Activated naive CD4-positive, alpha-beta T cell treated with anti-CD3 and anti-CD28 coated beads, Interleukin-2, amount 50 U/mL, for 24 hours (primary cell): ENCODE data around the gene TRIM32.

Experiments used
- H3K27ac Mint-ChIP-seq: one replicate; pipeline ENCODE4 v1.8.0; 2021; ENCODE audit warnings: mild to moderate bottlenecking, mixed read lengths
- H3K27me3 Mint-ChIP-seq: one replicate; pipeline ENCODE4 v1.8.0; 2021; ENCODE audit warnings: mixed read lengths
- H3K36me3 Mint-ChIP-seq: one replicate; pipeline ENCODE4 v1.8.0; 2021; ENCODE audit warnings: mixed read lengths
- H3K4me1 Mint-ChIP-seq: one replicate; pipeline ENCODE4 v1.8.0; 2021; ENCODE audit warnings: mixed read lengths
- H3K4me3 Mint-ChIP-seq: one replicate; pipeline ENCODE4 v1.8.0; 2021; ENCODE audit warnings: mild to moderate bottlenecking, mixed read lengths
- H3K9me3 Mint-ChIP-seq: one replicate; pipeline ENCODE4 v1.8.0; 2021; ENCODE audit warnings: mixed read lengths

TRIM32 gene

DNA sequence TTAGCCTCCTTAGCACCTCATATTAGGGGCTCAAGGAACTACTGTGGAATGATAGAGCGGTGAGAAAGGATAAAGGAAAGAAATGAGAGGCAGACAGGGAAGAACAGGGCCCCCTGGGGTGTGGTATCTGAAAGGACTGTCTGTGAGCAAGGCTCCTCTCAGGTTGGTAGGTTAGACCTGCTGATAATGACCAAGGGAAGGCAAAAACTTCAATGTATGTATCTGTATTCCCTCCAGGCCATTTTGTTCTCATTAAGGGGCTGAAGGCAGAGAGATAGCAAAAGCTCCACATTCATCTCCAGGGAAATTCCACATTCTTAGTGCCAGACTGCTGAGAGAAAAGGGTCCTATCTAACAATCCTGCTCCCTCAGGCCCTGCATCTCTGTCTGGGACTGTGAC, 28.6 kb downstream of the TRIM32 start:
- H3K9me3 Mint-ChIP-seq = no peaks in the 10 kb centered on the region
- no peaks in the 10 kb centered on the region for H3K36me3 Mint-ChIP-seq
- no peaks in the 10 kb centered on the region for H3K27me3 Mint-ChIP-seq
- no peaks in the 10 kb centered on the region for H3K4me1 Mint-ChIP-seq
- no peak overlapping the region for H3K4me3 Mint-ChIP-seq
- H3K27ac Mint-ChIP-seq = no peak overlapping the region

DNA sequence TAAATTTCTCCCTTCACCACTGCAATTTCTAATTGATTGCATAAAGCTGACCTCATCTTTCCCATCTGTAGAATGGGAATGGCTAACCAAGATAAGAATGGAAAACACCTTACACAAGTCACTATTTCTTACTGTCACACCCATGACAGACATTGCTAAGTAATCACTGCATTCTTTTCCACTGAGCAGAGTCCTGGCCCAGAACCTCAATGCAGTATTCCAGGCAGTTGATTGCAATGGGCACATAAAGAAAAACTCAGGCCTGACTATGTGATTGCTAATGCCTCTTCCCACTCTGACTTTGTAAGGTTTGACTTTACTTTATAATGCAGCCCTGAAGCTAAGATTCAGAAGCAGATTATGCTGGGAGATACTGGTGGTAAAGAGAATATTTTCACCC, 29.3 kb downstream of the TRIM32 start:
- Mint-ChIP-seq H3K27ac (no peak overlapping the region), H3K4me3 (no peak overlapping the region), H3K4me1 (no peaks in the 10 kb centered on the region), H3K36me3 (no peaks in the 10 kb centered on the region), H3K27me3 (no peaks in the 10 kb centered on the region), H3K9me3 (no peaks in the 10 kb centered on the region)

DNA sequence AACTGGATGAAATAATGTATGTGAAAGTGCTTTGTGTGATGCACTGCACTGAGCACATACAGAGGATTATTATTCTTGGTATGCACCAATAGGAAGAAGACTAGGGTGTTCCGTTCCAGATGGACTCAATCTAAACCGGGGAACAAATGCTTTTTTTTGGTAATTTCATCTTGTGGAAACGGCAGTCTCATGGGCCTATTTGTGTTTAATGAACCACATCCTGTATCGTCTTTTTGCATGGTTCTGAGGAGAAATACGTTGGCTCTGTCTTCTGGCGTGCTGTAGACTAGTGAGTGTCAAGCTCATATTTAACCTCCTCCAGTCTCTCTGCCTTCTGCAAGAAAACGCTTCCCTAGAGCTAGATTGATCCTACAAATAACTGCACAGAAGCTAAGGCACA, 30.0 kb downstream of the TRIM32 start:
- Mint-ChIP-seq H3K36me3 (no peaks in the 10 kb centered on the region), H3K27ac (no peak overlapping the region), H3K27me3 (no peaks in the 10 kb centered on the region), H3K4me1 (no peaks in the 10 kb centered on the region), H3K9me3 (no peaks in the 10 kb centered on the region), H3K4me3 (no peak overlapping the region)

DNA sequence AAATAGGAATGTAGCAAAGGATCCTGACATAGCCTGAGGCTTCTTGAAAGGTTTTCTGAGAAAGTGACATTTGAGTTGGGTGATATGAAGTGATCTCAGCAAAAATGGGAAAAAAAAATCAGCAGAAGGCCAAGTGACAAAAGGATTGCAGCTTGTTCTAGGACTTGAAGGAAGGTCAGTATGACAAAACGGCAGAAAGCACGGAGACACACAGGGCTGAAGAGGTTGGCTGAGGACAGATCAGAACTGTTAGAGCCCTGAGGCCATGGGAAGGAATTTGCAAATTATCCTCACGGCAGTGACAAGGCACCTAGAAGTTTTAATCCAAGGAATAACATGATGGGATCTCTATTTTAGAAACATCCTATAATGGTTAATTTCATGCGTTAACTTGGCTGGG, 31.0 kb downstream of the TRIM32 start:
- Mint-ChIP-seq H3K9me3 (no peaks in the 10 kb centered on the region), H3K36me3 (no peaks in the 10 kb centered on the region), H3K4me3 (no peak overlapping the region), H3K27me3 (no peaks in the 10 kb centered on the region), H3K4me1 (no peaks in the 10 kb centered on the region), H3K27ac (no peak overlapping the region)

DNA sequence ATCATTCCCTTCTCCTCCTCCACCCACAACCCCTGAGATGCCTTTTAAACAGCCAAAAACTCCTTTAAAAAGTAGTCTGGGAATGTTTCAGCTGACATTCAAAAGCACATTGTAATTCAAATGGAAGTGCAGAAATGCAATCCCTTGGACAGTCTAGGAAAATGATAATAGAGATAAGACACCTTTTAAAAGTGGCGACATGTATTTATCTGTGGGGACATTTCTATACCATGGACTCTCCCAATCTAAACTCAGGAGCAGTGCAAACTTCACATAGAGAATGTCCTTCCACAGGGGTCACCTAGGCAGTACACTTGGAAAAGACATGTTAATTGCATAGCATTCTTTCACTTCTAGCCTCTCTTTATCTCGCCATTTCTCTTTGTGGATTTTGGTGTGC, 33.0 kb downstream of the TRIM32 start:
- no peaks in the 10 kb centered on the region for H3K36me3 Mint-ChIP-seq
- no peak overlapping the region for H3K27ac Mint-ChIP-seq
- no peaks in the 10 kb centered on the region for H3K4me1 Mint-ChIP-seq
- H3K27me3 Mint-ChIP-seq = peaks cover 2% of the 10 kb centered on the region
- no peaks in the 10 kb centered on the region for H3K9me3 Mint-ChIP-seq
- no peak overlapping the region for H3K4me3 Mint-ChIP-seq

DNA sequence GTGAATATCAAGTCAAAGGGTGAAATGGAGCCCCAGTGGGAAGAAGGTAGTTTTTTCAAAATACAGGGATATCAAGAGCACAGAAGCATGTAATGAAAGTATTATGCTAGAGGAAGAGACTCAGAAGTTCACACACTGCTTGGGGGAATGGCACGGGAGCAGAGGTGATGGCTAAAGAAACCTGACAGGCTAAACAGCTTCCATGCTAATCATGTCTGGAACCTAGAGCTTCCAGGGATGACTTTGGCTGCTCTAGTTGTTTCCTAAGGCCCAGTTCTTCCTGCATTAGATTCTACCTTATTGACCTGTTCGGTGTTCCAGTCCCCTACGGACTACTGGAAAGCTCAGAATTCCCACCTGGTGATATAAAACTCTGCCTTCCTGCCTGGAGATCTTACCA, 34.3 kb downstream of the TRIM32 start:
- Mint-ChIP-seq H3K4me1 (no peaks in the 10 kb centered on the region), H3K36me3 (no peaks in the 10 kb centered on the region), H3K27me3 (peaks cover 2% of the 10 kb centered on the region), H3K4me3 (no peak overlapping the region), H3K27ac (no peak overlapping the region), H3K9me3 (no peaks in the 10 kb centered on the region)

DNA sequence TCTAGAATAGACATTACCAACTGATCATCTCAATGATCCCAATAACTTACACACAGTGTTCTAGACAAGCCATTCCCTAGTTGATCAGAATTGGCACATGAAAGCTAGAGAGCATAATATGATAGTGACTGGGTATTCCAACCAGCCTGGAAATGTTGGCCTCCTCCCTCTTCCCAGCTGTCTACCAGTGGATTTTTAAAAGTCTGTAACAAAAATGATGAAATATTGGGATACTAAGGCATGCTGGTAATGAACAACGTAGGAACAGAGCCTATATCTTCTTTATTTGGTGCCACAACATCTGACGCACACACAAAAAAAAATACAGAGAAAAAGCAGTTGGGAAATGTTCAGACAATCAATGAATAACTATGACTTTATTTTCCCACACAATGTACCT, 34.8 kb downstream of the TRIM32 start:
- no peaks in the 10 kb centered on the region for H3K36me3 Mint-ChIP-seq
- no peaks in the 10 kb centered on the region for H3K9me3 Mint-ChIP-seq
- H3K27ac Mint-ChIP-seq = no peak overlapping the region
- H3K27me3 Mint-ChIP-seq = peaks cover 2% of the 10 kb centered on the region
- H3K4me1 Mint-ChIP-seq = no peaks in the 10 kb centered on the region
- no peak overlapping the region for H3K4me3 Mint-ChIP-seq

DNA sequence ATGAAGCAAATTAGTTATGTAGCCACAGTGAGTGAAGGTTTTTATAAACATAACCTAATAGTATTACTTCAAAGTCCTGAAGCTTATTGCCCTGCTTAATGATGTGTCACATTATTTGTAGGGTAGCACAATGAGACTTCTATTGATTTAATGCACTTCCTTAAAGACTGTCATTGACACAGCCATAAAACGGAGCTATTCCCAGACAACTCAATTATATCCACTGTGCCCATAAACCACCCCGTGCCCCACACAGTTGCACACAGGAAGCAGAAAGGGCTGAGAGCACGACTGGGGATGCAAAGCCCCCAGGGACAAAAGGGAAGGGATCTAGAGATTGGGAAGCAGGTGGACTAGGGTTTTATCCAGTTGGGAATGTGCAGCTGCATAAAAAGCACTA, 37.0 kb downstream of the TRIM32 start:
- Mint-ChIP-seq H3K4me3 (no peak overlapping the region), H3K36me3 (no peaks in the 10 kb centered on the region), H3K27me3 (peaks cover 4% of the 10 kb centered on the region), H3K9me3 (no peaks in the 10 kb centered on the region), H3K4me1 (no peaks in the 10 kb centered on the region), H3K27ac (no peak overlapping the region)

DNA sequence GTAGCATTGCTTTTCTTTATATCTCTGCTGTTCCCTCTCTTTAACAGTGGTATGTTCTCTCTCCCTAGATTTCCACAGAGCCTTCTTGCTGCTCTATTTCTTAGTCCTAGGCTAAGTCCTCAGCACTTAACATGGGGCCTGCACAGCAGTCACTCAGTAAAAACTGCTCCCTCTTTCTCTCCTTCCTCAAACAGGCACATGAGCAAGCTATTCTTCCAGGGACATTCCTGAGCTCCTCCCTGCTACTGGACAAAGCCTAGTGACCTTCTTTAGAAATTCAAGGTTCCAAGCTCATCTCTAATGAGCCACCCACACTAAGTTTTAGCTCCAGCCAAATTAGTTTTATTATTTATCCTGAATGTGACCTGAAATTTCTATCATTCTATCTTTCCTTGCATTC, 39.5 kb downstream of the TRIM32 start:
- Mint-ChIP-seq H3K4me3 (no peak overlapping the region), H3K9me3 (no peaks in the 10 kb centered on the region), H3K27me3 (peaks cover 6% of the 10 kb centered on the region), H3K27ac (no peak overlapping the region), H3K36me3 (no peaks in the 10 kb centered on the region), H3K4me1 (no peaks in the 10 kb centered on the region)

DNA sequence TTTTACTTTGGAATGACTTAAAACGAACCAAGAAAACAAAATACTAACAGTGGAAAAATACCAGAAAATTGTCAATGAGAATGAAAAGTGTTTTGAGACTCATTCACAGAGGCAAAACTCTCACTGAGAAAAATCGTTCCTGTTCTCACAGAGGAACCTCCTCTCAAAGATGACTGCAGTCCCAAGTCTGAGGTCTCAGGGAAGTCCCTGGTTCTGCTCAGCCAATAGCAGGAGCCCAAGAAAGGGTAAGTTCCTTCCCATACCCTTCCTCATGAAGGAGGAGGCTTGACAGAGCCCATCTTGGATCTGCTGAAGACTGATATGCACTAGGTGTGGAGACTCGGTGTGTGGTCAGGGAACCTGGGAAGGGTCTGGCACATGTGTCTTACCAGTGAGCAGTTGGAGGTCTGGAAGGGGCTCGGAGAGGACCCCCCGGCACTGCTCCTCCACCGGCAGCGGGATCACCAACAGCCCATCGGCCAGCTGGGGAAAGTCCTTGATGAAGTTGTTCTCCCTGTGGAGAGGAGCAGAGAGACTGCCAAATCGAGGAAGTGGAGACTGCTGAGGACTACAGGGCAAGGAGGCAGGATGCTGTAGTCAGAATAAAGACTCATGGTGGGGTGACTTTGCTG, 46.0 kb downstream of the TRIM32 start:
- no peaks in the 10 kb centered on the region for H3K36me3 Mint-ChIP-seq
- no peak overlapping the region for H3K27ac Mint-ChIP-seq
- H3K4me3 Mint-ChIP-seq = no peak overlapping the region
- H3K4me1 Mint-ChIP-seq = no peaks in the 10 kb centered on the region
- no peaks in the 10 kb centered on the region for H3K9me3 Mint-ChIP-seq
- peaks cover 13% of the 10 kb centered on the region for H3K27me3 Mint-ChIP-seq

DNA sequence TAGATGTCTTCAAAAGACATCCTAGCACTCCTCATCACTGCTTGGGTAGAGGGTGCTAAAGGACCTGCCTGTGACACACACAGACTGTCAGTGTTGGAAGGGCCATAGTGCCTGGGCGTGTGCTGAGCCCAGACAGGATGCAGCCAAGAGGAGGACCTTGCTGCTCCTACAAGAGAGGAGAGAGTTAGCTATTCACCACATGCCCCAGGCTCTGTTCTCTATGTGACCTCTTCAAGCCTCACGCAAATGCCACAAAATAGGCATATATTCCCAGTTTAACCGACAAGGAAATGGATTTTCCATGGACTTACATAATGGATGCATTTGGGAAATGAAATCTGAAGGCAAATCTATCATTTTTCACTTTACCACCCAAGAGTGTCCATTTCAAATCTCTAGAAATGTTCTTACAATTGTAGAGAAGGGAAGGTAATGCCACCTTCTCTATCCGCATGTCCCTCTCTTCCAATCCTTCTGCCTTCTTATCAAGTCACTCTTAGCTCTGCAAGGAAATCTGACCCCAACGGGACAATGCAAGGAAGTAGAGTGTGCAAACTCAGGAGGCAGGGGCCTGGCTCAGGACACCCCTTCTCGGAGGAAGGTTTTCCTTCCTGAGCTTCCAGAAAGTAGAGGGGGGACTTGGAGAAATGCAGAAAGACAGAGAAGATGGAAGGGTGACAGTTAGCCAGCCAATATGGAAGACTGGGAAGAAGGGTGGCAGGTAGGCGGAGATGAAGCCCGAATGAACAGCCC, 49.5 kb downstream of the TRIM32 start:
- Mint-ChIP-seq H3K4me1 (no peaks in the 10 kb centered on the region), H3K4me3 (no peak overlapping the region), H3K9me3 (no peaks in the 10 kb centered on the region), H3K27ac (no peak overlapping the region), H3K36me3 (no peaks in the 10 kb centered on the region), H3K27me3 (peaks cover 11% of the 10 kb centered on the region)

DNA sequence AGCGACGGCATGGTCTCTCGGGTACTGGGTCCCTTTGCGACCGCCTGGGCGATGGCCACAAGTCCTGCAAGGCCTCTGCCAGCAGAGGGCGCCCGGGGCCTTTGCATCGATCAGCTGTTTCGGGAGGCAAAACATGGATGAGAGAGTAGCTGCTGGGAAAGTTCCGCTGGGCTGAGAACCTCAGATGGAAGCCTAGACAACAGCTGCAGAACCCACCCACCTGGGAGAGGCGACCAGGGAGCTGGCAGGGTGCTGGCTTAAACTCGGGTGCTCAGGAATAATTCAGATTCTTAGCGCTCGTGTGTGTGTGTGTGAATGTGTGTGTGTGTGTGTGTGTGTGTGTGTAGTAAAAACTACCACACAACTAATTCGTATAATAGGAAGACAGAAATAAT, 50.0 kb downstream of the TRIM32 start:
- Mint-ChIP-seq H3K27me3 (peaks cover 11% of the 10 kb centered on the region), H3K9me3 (no peaks in the 10 kb centered on the region), H3K4me1 (no peaks in the 10 kb centered on the region), H3K4me3 (no peak overlapping the region), H3K27ac (no peak overlapping the region), H3K36me3 (no peaks in the 10 kb centered on the region)

DNA sequence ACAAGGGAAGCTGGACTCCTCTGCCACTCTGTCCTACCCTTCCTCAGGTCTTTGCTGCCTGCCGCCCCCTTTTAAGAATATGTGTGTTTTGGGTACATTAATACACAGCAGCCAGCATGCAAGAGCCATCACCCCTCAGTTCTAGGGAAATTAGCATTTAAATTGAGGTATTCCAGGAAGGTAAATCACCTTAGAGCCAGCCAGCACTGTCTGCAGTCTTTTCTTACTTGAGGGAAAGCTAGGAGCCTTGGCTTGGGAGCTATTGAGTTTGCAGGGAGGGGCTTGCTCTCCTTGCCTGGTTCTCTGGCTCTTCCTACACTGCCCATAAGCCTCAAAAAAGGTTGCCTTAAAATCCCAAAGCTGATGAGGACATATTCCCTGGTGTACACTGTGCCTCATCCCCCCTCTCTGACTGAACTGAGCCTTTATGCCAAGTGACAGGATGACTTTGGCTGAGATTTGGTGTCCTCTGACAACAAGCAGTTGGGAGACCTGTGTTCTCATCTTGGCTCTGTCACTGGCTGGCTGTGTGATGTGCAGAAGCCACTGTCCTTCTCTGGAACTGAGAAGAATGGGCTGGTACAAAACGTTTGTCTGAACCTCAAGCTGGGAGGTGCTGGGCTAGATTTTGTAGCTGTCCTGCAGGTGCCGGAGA, 54.1 kb downstream of the TRIM32 start:
- H3K27me3 Mint-ChIP-seq = peaks cover 2% of the 10 kb centered on the region
- H3K4me1 Mint-ChIP-seq = no peaks in the 10 kb centered on the region
- H3K9me3 Mint-ChIP-seq = no peaks in the 10 kb centered on the region
- no peak overlapping the region for H3K4me3 Mint-ChIP-seq
- H3K36me3 Mint-ChIP-seq = no peaks in the 10 kb centered on the region
- no peak overlapping the region for H3K27ac Mint-ChIP-seq

DNA sequence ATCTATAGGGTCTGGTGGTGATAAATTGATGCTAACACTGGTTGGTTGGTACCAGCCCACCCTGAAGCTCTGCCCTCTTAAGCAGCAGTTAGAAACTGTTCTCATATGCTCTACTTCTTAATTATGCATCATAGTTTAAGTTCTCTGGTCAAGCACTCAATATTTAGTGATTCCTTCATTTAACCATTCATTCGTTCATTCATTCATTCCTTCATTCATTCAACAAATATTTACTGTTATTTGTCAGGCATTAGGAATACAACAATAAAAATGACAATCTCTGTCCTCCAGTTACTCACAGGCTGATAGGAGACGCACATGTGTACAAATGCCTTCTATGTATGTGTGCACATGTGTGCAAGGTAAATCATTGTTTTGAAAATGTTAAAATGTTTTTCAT, 54.6 kb downstream of the TRIM32 start:
- H3K27ac Mint-ChIP-seq = no peak overlapping the region
- no peaks in the 10 kb centered on the region for H3K9me3 Mint-ChIP-seq
- H3K27me3 Mint-ChIP-seq = peaks cover 3% of the 10 kb centered on the region
- H3K4me3 Mint-ChIP-seq = no peak overlapping the region
- no peaks in the 10 kb centered on the region for H3K36me3 Mint-ChIP-seq
- H3K4me1 Mint-ChIP-seq = no peaks in the 10 kb centered on the region

DNA sequence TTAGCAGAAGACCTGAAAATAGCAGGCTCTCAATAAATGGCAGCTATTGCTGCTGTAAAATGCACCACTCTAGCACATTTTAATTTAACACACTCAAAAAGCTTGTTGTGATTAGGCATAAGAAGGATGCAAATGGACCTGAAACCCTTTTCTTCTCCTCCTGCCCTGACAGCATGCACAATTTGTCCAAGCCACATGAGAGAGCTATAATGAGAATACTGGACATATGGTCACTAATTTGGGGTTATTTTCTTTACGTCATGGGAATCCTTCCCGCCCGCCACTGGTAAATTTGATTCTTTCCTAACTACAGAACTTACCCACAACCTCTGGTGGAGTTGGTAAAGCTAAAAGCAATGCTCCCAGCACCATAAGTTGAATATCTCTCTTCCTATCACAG, 62.1 kb downstream of the TRIM32 start:
- peaks cover 7% of the 10 kb centered on the region for H3K27me3 Mint-ChIP-seq
- no peaks in the 10 kb centered on the region for H3K9me3 Mint-ChIP-seq
- H3K4me3 Mint-ChIP-seq = no peak overlapping the region
- no peak overlapping the region for H3K27ac Mint-ChIP-seq
- no peaks in the 10 kb centered on the region for H3K36me3 Mint-ChIP-seq
- no peaks in the 10 kb centered on the region for H3K4me1 Mint-ChIP-seq

DNA sequence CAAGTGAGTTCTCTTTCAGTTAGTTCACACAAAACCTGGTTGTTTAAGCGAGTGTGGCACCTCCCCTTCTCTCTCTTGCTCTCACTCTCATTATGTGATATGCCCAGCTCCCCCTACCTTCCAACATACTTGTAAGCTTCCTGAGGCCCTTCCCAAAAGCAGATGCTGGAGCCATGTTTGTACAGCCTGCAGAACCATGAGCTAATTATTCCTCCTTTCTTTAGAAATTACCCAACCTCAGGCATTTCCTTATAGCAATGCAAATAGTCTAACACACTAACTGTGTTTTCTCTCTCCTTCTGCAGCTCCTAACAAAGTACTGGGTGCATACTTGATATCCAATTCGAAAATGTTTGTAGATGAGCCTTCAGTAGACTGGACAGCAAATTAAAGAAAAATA, 62.7 kb downstream of the TRIM32 start:
- peaks cover 7% of the 10 kb centered on the region for H3K27me3 Mint-ChIP-seq
- no peak overlapping the region for H3K4me3 Mint-ChIP-seq
- no peaks in the 10 kb centered on the region for H3K4me1 Mint-ChIP-seq
- H3K27ac Mint-ChIP-seq = no peak overlapping the region
- H3K9me3 Mint-ChIP-seq = no peaks in the 10 kb centered on the region
- H3K36me3 Mint-ChIP-seq = no peaks in the 10 kb centered on the region
